ENCODE data around the gene TNFRSF17.
"Not testable (repeated sequence)": the region's sequence is repeated elsewhere in the genome, so short reads cannot be mapped to it uniquely, and the experiment has no call there.

Gene TNFRSF17

DNA sequence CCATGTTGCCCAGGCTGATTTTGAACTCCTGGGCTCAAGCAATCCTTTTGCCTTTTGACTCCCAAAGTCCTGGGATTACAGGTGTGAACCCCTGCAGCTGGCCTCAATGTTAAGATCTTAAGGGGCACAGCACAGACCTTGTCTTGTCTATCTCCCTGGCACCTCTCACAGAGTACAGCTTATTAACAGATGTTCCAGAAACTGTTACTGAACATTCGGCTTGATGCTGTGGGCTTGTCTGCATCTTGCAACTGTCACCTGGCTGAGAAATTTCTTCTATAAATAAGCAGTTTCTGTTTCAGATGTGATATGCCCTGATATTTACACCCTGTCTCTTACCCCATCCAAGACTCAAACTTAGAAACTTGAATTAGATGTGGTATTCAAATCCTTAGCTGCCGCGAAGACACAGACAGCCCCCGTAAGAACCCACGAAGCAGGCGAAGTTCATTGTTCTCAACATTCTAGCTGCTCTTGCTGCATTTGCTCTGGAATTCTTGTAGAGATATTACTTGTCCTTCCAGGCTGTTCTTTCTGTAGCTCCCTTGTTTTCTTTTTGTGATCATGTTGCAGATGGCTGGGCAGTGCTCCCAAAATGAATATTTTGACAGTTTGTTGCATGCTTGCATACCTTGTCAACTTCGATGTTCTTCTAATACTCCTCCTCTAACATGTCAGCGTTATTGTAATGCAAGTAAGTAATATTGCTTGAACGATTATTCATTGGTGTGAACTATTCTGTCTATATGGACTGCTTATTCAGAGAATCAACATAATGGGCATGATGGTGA lies at the start of gene TNFRSF17:
TNFRSF17 (plus strand) TSS at position 450 of the 791 bp plus-strand sequence; CDS start at position 565, 115 bp downstream.
- no peaks in the 10 kb centered on the region for H3K36me3 Mint-ChIP-seq (ENCODE audit: low read depth)
- H3K9me3 Mint-ChIP-seq = no peaks in the 10 kb centered on the region
- peaks cover 12% of the 10 kb centered on the region for H3K4me1 Mint-ChIP-seq (ENCODE audit: low read depth)
- H3K4me3 Mint-ChIP-seq = no peak within 1 kb of the TSS
- intact Hi-C loops (cut with micrococcal nuclease) = no loop called here
- H3K27ac Mint-ChIP-seq = no peak within 1 kb of the TSS
- H3K27me3 Mint-ChIP-seq = peaks cover 1% of the 10 kb centered on the region

GRCh38 chr16:11915644-11916523 lies 49.1 kb upstream of the TNFRSF17 start, which contains the start of gene GSPT1:
Gene GSPT1, minus strand, starts transcription at chr16:11915956. Its CDS starts 236 bp downstream, at chr16:11915720.
- H3K4me1 Mint-ChIP-seq (ENCODE audit: low read depth) = peaks cover 27% of the 10 kb centered on the region
- peaks cover 22% of the 10 kb centered on the region for H3K36me3 Mint-ChIP-seq (ENCODE audit: low read depth)
- intact Hi-C loops (cut with micrococcal nuclease) = loop anchor here (2.0 kb wide), 1 partner anchor 61 kb away; the partner anchor contains the start of gene SNX29
- H3K27ac Mint-ChIP-seq = peak within 1 kb of the TSS; percentile 91
- H3K9me3 Mint-ChIP-seq = no peaks in the 10 kb centered on the region
- H3K27me3 Mint-ChIP-seq = peaks cover 10% of the 10 kb centered on the region
- H3K4me3 Mint-ChIP-seq = peak within 1 kb of the TSS; percentile 89

GRCh38 chr16:11916524-11917285 lies 48.3 kb upstream of the TNFRSF17 start:
- intact Hi-C loops (cut with micrococcal nuclease) = no loop called here
- Mint-ChIP-seq H3K9me3 (no peaks in the 10 kb centered on the region), H3K4me3 (peak overlapping the region; percentile 89), H3K27me3 (peaks cover 13% of the 10 kb centered on the region), H3K4me1 (ENCODE audit: low read depth) (peaks cover 25% of the 10 kb centered on the region), H3K36me3 (ENCODE audit: low read depth) (peaks cover 22% of the 10 kb centered on the region), H3K27ac (peak overlapping the region; percentile 91)

- intact Hi-C loops (cut with micrococcal nuclease); H3K4me1 Mint-ChIP-seq (ENCODE audit: low read depth); H3K9me3 Mint-ChIP-seq; H3K4me3 Mint-ChIP-seq; H3K36me3 Mint-ChIP-seq (ENCODE audit: low read depth); H3K27ac Mint-ChIP-seq: not testable (repeated sequence)
- H3K27me3 Mint-ChIP-seq = peaks cover 17% of the 10 kb centered on the region
Observed at GRCh38 chr16:11924046-11924445, 41.0 kb upstream of the TNFRSF17 start.

DNA sequence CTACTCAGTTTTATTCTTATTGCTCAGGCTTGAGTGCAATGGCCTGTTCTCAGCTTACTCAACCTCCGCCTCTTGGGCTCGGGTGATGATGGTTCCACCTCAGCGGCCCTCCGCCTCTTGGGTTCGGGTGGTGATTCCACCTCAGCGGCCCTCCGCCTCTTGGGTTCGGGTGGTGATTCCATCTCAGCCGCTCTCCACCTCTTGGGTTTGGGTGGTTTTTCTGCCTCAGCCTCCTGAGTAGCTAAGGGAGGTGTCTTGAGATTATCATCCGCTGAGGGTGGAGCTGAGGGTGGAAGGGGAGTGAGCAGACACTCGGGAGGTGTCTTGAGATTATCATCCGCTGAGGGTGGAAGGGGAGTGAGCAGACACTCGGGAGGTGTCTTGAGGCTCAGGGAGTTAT lies 37.7 kb upstream of the TNFRSF17 start:
- H3K4me1 Mint-ChIP-seq (ENCODE audit: low read depth); H3K4me3 Mint-ChIP-seq; H3K36me3 Mint-ChIP-seq (ENCODE audit: low read depth); intact Hi-C loops (cut with micrococcal nuclease); H3K27me3 Mint-ChIP-seq; H3K9me3 Mint-ChIP-seq: not testable (repeated sequence)
- peak overlapping the region; percentile 4 for H3K27ac Mint-ChIP-seq

DNA sequence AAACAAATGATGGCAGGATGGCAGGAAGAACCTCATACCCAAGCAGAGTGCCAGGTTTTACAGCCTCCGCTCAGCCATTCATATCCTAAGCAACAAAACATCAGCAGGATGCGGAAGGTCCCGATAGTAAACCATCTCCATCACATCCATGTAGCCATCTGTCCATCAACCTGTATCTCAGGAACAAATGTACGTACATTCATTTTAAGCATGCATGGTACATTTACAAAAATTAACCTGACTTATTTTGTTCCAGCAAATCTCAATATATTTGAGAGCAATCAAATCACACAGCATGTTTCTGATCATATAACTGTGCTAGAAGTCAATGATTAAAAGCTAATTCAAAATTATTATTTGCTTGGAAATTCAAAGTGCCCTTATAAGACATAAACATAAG lies 23.1 kb upstream of the TNFRSF17 start, which contains the start of gene NPIPB2:
NPIPB2 (minus strand) TSS at position 101 of the 400 bp plus-strand sequence; CDS start at position 101, 0 bp downstream.
- H3K36me3 Mint-ChIP-seq (ENCODE audit: low read depth); H3K4me3 Mint-ChIP-seq; H3K9me3 Mint-ChIP-seq; intact Hi-C loops (cut with micrococcal nuclease); H3K27me3 Mint-ChIP-seq; H3K27ac Mint-ChIP-seq; H3K4me1 Mint-ChIP-seq (ENCODE audit: low read depth): not testable (repeated sequence)

DNA sequence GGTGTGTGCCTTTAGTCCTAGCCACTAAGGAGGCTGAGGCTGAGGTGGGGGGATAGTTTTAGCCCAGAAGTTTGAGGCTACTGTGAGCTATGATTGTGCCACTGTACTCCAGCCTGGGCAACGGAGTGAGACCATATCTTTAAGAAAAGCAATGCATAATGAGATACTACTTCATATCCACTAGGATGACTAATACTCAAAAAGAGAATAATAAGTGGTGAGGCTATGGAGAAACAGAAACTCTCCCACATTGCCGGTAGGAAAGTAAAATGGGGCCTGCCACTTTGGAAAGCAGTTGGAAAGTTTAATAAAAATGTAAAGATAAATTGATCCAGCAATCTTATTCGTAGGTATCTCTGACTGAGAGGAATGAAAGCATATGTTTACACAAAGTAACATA lies 18.6 kb upstream of the TNFRSF17 start:
- intact Hi-C loops (cut with micrococcal nuclease) = no loop called here
- Mint-ChIP-seq H3K36me3 (ENCODE audit: low read depth) (no peaks in the 10 kb centered on the region), H3K9me3 (no peaks in the 10 kb centered on the region), H3K4me1 (ENCODE audit: low read depth) (no peaks in the 10 kb centered on the region), H3K4me3 (no peak overlapping the region), H3K27me3 (no peaks in the 10 kb centered on the region), H3K27ac (no peak overlapping the region)

DNA sequence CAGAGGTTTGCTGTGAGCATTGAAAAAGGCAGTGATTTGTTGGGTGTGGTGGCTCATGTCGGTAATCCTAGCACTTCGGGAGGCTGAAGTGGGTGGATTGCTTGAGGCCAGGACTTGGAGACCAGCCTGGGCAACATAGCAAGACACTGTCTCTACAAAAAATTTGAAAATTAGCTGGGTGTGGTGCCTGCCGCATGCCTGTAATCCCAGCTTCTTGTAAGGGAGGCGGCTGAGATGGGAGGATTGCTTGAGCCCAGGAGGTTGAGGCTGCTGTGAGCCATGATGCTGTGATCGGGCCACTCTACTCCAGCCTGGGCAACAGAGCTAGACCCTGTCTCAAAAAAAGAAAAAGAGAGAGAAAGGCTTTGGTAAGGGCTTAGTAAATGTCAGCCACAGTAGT lies 16.2 kb upstream of the TNFRSF17 start:
- Mint-ChIP-seq H3K4me1 (ENCODE audit: low read depth) (no peaks in the 10 kb centered on the region), H3K27me3 (no peaks in the 10 kb centered on the region), H3K27ac (no peak overlapping the region), H3K36me3 (ENCODE audit: low read depth) (no peaks in the 10 kb centered on the region), H3K4me3 (no peak overlapping the region), H3K9me3 (no peaks in the 10 kb centered on the region)
- intact Hi-C loops (cut with micrococcal nuclease) = loop anchor here (1.0 kb wide), 1 partner anchor 118 kb away; no protein-coding TSS in a partner anchor

- Mint-ChIP-seq H3K4me1 (ENCODE audit: low read depth) (no peaks in the 10 kb centered on the region), H3K9me3 (no peaks in the 10 kb centered on the region), H3K27ac (no peak overlapping the region), H3K27me3 (no peaks in the 10 kb centered on the region), H3K36me3 (ENCODE audit: low read depth) (no peaks in the 10 kb centered on the region), H3K4me3 (no peak overlapping the region)
- intact Hi-C loops (cut with micrococcal nuclease) = loop anchor here (1.0 kb wide), 1 partner anchor 118 kb away; no protein-coding TSS in a partner anchor
Observed at GRCh38 chr16:11949527-11949926, 15.5 kb upstream of the TNFRSF17 start.

GRCh38 chr16:11950388-11950787 lies 14.6 kb upstream of the TNFRSF17 start:
- no peaks in the 10 kb centered on the region for H3K4me1 Mint-ChIP-seq (ENCODE audit: low read depth)
- H3K4me3 Mint-ChIP-seq = no peak overlapping the region
- no peaks in the 10 kb centered on the region for H3K9me3 Mint-ChIP-seq
- no peak overlapping the region for H3K27ac Mint-ChIP-seq
- H3K27me3 Mint-ChIP-seq = no peaks in the 10 kb centered on the region
- H3K36me3 Mint-ChIP-seq (ENCODE audit: low read depth) = no peaks in the 10 kb centered on the region
- intact Hi-C loops (cut with micrococcal nuclease) = no loop called here

DNA sequence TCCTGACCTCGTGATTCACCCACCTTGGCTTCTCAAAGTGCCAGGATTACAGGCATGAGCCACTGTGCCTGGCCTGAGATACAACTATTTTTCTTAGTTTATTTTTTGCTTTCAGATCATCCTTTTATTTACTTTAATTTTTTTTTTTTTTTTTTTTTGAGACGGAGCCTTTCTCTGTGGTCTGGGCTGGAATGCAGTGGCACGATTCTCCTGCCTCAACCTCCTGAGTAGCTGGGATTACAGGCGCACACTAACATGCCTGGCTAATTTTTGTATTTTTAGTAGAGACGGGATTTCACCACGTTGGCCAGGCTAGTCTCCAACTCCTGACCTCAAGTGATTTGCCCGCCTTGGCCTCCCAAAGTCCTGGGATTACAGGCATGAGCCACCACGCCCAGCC lies 11.4 kb upstream of the TNFRSF17 start:
- H3K4me3 Mint-ChIP-seq; intact Hi-C loops (cut with micrococcal nuclease); H3K27ac Mint-ChIP-seq; H3K4me1 Mint-ChIP-seq (ENCODE audit: low read depth); H3K27me3 Mint-ChIP-seq; H3K9me3 Mint-ChIP-seq; H3K36me3 Mint-ChIP-seq (ENCODE audit: low read depth): not testable (repeated sequence)

DNA sequence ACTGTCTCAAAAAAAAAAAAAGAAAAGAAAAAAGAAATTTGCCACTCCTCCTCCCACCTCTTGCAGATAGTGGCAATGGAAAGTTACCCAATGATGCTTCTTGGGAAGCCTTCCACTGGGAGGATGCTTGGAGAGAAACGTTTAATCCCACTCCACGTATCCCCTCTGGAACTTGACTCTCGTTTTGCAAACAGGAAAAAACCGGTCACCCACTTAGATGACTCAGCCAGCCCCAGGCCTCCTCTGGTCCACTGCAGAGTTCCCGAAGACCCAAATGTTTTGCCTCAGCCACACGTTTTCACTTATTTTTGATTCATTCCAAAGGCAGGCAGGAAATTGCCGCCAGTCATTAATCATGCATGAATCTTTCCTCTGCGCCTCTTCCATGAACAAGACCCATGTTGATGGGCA lies 9.3 kb upstream of the TNFRSF17 start:
- intact Hi-C loops (cut with micrococcal nuclease) = no loop called here
- peaks cover 1% of the 10 kb centered on the region for H3K27me3 Mint-ChIP-seq
- no peaks in the 10 kb centered on the region for H3K36me3 Mint-ChIP-seq (ENCODE audit: low read depth)
- H3K27ac Mint-ChIP-seq = peak overlapping the region; percentile 26
- peaks cover 8% of the 10 kb centered on the region for H3K4me1 Mint-ChIP-seq (ENCODE audit: low read depth)
- H3K4me3 Mint-ChIP-seq = no peak overlapping the region
- H3K9me3 Mint-ChIP-seq = no peaks in the 10 kb centered on the region

DNA sequence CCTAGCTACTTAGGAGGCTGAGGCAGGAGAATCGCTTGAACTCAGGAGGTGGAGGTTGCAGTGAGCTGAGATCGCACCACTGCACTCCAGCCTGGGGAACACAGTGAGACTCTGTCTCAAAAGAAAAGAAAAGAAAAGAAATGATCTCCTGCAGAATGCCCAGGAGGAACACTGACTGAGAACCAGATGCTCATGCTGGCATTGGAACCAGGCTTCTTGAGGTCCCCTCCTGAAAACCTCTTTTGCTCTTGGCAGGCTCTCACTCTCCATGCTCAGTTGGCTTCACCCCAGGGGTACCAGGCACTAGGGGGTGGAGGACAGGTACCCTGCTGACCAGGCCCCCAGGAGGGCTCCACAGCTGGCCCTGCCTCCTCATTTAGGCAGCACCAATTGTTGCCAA lies 8.5 kb upstream of the TNFRSF17 start:
- Mint-ChIP-seq H3K27ac (no peak overlapping the region), H3K4me1 (ENCODE audit: low read depth) (peaks cover 8% of the 10 kb centered on the region), H3K9me3 (no peaks in the 10 kb centered on the region), H3K4me3 (no peak overlapping the region), H3K27me3 (peaks cover 2% of the 10 kb centered on the region), H3K36me3 (ENCODE audit: low read depth) (no peaks in the 10 kb centered on the region)
- intact Hi-C loops (cut with micrococcal nuclease) = no loop called here
